Mesendoderm (in vitro differentiated cells): ENCODE data around the gene PIGO.
A peak's percentile ranks its signal among the peaks of the same experiment; 100 is the strongest.

ENCODE experiments used
- DNase-seq: peaks from one replicate; pipeline ENCODE4 v3.0.0; 2013
- H2AK5ac ChIP-seq: 2 replicates; pipeline ENCODE4 v1.6.1; 2013; ENCODE audit warnings: low read length, inconsistent platforms
- H2BK120ac ChIP-seq: 2 replicates; pipeline ENCODE4 v1.6.1; 2013; ENCODE audit warnings: low read depth, mild to moderate bottlenecking, low read length, moderate library complexity, mixed read lengths
- H2BK15ac ChIP-seq: replicated peaks from 2 replicates; pipeline ENCODE4 v1.6.1; 2013; ENCODE audit warnings: low read depth, mild to moderate bottlenecking, moderate library complexity
- H2BK5ac ChIP-seq: 2 replicates; pipeline ENCODE4 v1.6.1; 2013; ENCODE audit warnings: low read length, inconsistent platforms
- H3K18ac ChIP-seq: 2 replicates; pipeline ENCODE4 v1.6.1; 2013; ENCODE audit warnings: mild to moderate bottlenecking, low read length, mixed read lengths
- H3K23ac ChIP-seq: one replicate; pipeline ENCODE4 v1.6.1; 2013; ENCODE audit warnings: low read length
- H3K27ac ChIP-seq: 2 replicates; pipeline ENCODE4 v1.5.1; 2013; ENCODE audit warnings: low read depth, mild to moderate bottlenecking, inconsistent platforms, low read length, moderate library complexity
- H3K27me3 ChIP-seq: 2 replicates; pipeline ENCODE4 v1.6.1; 2013; ENCODE audit warnings: low read length, control low read depth, mild to moderate bottlenecking, inconsistent platforms; ENCODE audit not compliant: insufficient read depth, poor library complexity
- H3K36me3 ChIP-seq: 2 replicates; pipeline ENCODE4 v1.6.1; 2013; ENCODE audit warnings: low read length, inconsistent platforms; ENCODE audit not compliant: control insufficient read depth, insufficient read depth
- H3K4ac ChIP-seq: one replicate; pipeline ENCODE4 v1.6.1; 2013; ENCODE audit warnings: low read depth, mild to moderate bottlenecking, low read length, moderate library complexity
- H3K4me1 ChIP-seq: 2 replicates; pipeline ENCODE4 v1.6.1; 2013; ENCODE audit warnings: low read depth, low read length, inconsistent platforms; ENCODE audit not compliant: control insufficient read depth
- H3K4me2 ChIP-seq: 2 replicates; pipeline ENCODE4 v1.6.1; 2013; ENCODE audit warnings: low read length
- H3K4me3 ChIP-seq: 2 replicates; pipeline ENCODE4 v1.5.1; 2013; ENCODE audit warnings: mild to moderate bottlenecking, low read length
- H3K56ac ChIP-seq: one replicate; pipeline ENCODE4 v1.6.1; 2013; ENCODE audit warnings: low read length
- H3K79me1 ChIP-seq: 2 replicates; pipeline ENCODE4 v1.6.1; 2013; ENCODE audit warnings: low read length, inconsistent platforms
- H3K79me2 ChIP-seq: 2 replicates; pipeline ENCODE4 v1.6.1; 2013; ENCODE audit warnings: mild to moderate bottlenecking, low read length; ENCODE audit not compliant: control insufficient read depth, insufficient read depth
- H3K9ac ChIP-seq: 2 replicates; pipeline ENCODE4 v1.6.1; 2013; ENCODE audit warnings: low read length, inconsistent platforms
- H4K5ac ChIP-seq: one replicate; pipeline ENCODE4 v1.6.1; 2013; ENCODE audit warnings: low read length
- H4K8ac ChIP-seq: one replicate; pipeline ENCODE4 v1.6.1; 2013; ENCODE audit warnings: low read depth, mild to moderate bottlenecking, control low read depth, low read length, moderate library complexity
- WGBS: extraction: QIAGEN DNeasy Blood & Tissue Kit; methylation state at CpG from one replicate; pipeline ENCODE4 v1.1.7; 2013; ENCODE audit warnings: low lambda C conversion rate, missing lambda C conversion rate; ENCODE audit not compliant: insufficient coverage; ENCODE audit errors: extremely low coverage; 5-methylcytosine and 5-hydroxymethylcytosine counted together

PIGO gene

GRCh38 chr9:35072461-35073278 lies 23.7 kb downstream of the PIGO start, which contains the start of gene VCP:
Gene VCP, minus strand, starts transcription at chr9:35072625. Its CDS starts 272 bp downstream, at chr9:35072353.
- Histone ChIP-seq H3K9ac (peak within 1 kb of the TSS; percentile 99), H2AK5ac (peak within 1 kb of the TSS; percentile 75), H3K56ac (peak within 1 kb of the TSS; percentile 99), H3K36me3 (peaks cover 23% of the 10 kb centered on the region), H3K79me2 (peaks cover 51% of the 10 kb centered on the region), H3K79me1 (peaks cover 13% of the 10 kb centered on the region), H3K4me2 (peak within 1 kb of the TSS; percentile 75), H4K5ac (peak within 1 kb of the TSS; percentile 73), H3K4me3 (peak within 1 kb of the TSS; percentile 99), H3K27ac (peak within 1 kb of the TSS; percentile 96), H2BK120ac (no peak within 1 kb of the TSS), H2BK15ac (no peak within 1 kb of the TSS), H3K4me1 (peaks cover 12% of the 10 kb centered on the region), H3K27me3 (no peaks in the 10 kb centered on the region), H3K4ac (peak within 1 kb of the TSS; percentile 64), H3K18ac (peak within 1 kb of the TSS; percentile 86), H2BK5ac (peak within 1 kb of the TSS; percentile 76), H3K23ac (peak within 1 kb of the TSS; percentile 95), H4K8ac (peak within 1 kb of the TSS; percentile 69)
- peak; percentile 100 for DNase-seq
- no CpG with 5 or more reads among the region's 54 CpGs for WGBS

- H3K56ac ChIP-seq = peak overlapping the region; percentile 99
- H3K36me3 ChIP-seq = peaks cover 26% of the 10 kb centered on the region
- no peak overlapping the region for H2BK15ac ChIP-seq
Measured at GRCh38 chr9:35071814-35072460, 24.5 kb downstream of the PIGO start.

GRCh38 chr9:35070823-35071813 lies 25.3 kb downstream of the PIGO start:
- peak overlapping the region; percentile 96 for H3K27ac ChIP-seq
- H3K4me1 ChIP-seq = peaks cover 12% of the 10 kb centered on the region
- peak overlapping the region; percentile 99 for H3K56ac ChIP-seq
- peak overlapping the region; percentile 59 for H4K8ac ChIP-seq
- peak overlapping the region; percentile 99 for H3K4me3 ChIP-seq
- no CpG with 5 or more reads among the region's 20 CpGs for WGBS
- no peak overlapping the region for H2BK120ac ChIP-seq
- peaks cover 16% of the 10 kb centered on the region for H3K79me1 ChIP-seq
- H3K4ac ChIP-seq = peak overlapping the region; percentile 64
- H3K79me2 ChIP-seq = peaks cover 56% of the 10 kb centered on the region
- H2BK15ac ChIP-seq = no peak overlapping the region
- H3K36me3 ChIP-seq = peaks cover 28% of the 10 kb centered on the region
- peak overlapping the region; percentile 67 for H2BK5ac ChIP-seq
- peak overlapping the region; percentile 99 for H3K9ac ChIP-seq
- no peak overlapping the region for H4K5ac ChIP-seq
- H3K18ac ChIP-seq = peak overlapping the region; percentile 86
- peak overlapping the region; percentile 100 for H3K4me2 ChIP-seq
- H3K27me3 ChIP-seq = no peaks in the 10 kb centered on the region
- DNase-seq = peak; percentile 49
- H2AK5ac ChIP-seq = peak overlapping the region; percentile 75
- H3K23ac ChIP-seq = peak overlapping the region; percentile 95

More at GRCh38 chr9:35071814-35072460, 24.5 kb downstream of the PIGO start:
- Histone ChIP-seq H4K5ac (no peak overlapping the region), H4K8ac (no peak overlapping the region), H3K27me3 (no peaks in the 10 kb centered on the region), H3K4me2 (peak overlapping the region; percentile 75), H2BK5ac (peak overlapping the region; percentile 76), H2BK120ac (no peak overlapping the region), H3K23ac (peak overlapping the region; percentile 7), H2AK5ac (no peak overlapping the region), H3K18ac (peak overlapping the region; percentile 86), H3K4me1 (peaks cover 12% of the 10 kb centered on the region), H3K4ac (peak overlapping the region; percentile 64), H3K4me3 (peak overlapping the region; percentile 99), H3K9ac (peak overlapping the region; percentile 99), H3K79me1 (peaks cover 14% of the 10 kb centered on the region), H3K79me2 (peaks cover 53% of the 10 kb centered on the region), H3K27ac (peak overlapping the region; percentile 96)
- peak; percentile 95 for DNase-seq
- WGBS = no CpG with 5 or more reads among the region's 79 CpGs

- Histone ChIP-seq H2BK5ac (no peak overlapping the region), H2BK120ac (no peak overlapping the region), H3K79me1 (peaks cover 25% of the 10 kb centered on the region), H3K56ac (peak overlapping the region; percentile 60), H3K23ac (no peak overlapping the region), H3K4ac (no peak overlapping the region), H2BK15ac (no peak overlapping the region), H3K4me1 (peaks cover 12% of the 10 kb centered on the region), H2AK5ac (no peak overlapping the region), H3K4me3 (no peak overlapping the region), H3K18ac (no peak overlapping the region), H3K79me2 (peaks cover 60% of the 10 kb centered on the region), H3K9ac (peak overlapping the region; percentile 59), H3K27ac (no peak overlapping the region), H3K36me3 (peaks cover 36% of the 10 kb centered on the region), H4K8ac (no peak overlapping the region), H3K4me2 (peak overlapping the region; percentile 52), H4K5ac (no peak overlapping the region), H3K27me3 (no peaks in the 10 kb centered on the region)
- no peak for DNase-seq
- no CpG with 5 or more reads among the region's 4 CpGs for WGBS
Measured at GRCh38 chr9:35069020-35069419, 27.4 kb downstream of the PIGO start.

GRCh38 chr9:35067056-35067455 lies 29.3 kb downstream of the PIGO start:
- Histone ChIP-seq H3K9ac (no peak overlapping the region), H3K27me3 (no peaks in the 10 kb centered on the region), H3K4me3 (no peak overlapping the region), H4K5ac (no peak overlapping the region), H3K23ac (no peak overlapping the region), H4K8ac (no peak overlapping the region), H3K27ac (no peak overlapping the region), H3K79me1 (peaks cover 33% of the 10 kb centered on the region), H2BK5ac (no peak overlapping the region), H3K56ac (no peak overlapping the region), H2BK15ac (no peak overlapping the region), H2BK120ac (no peak overlapping the region), H3K36me3 (peaks cover 51% of the 10 kb centered on the region), H3K18ac (no peak overlapping the region), H3K4me1 (peaks cover 9% of the 10 kb centered on the region), H3K4ac (no peak overlapping the region), H2AK5ac (no peak overlapping the region), H3K79me2 (peaks cover 59% of the 10 kb centered on the region), H3K4me2 (no peak overlapping the region)
- no CpG with 5 or more reads among the region's 1 CpG for WGBS
- no peak for DNase-seq
